K562 (cell line): ENCODE results near the gene PI4K2A. TPM values are rescaled to one million over a fixed set of nuclear protein-coding genes. Genes with fewer than 3 reads are reported as not detected.

Experiments
- ATAC-seq: fragments of 200-7000 bp; cut with Tn5 transposase; 3 replicates; pipeline ENCODE4 v1.9.1; 2020; ENCODE audit warnings: moderate library complexity
- BruUV-seq: library from RNA; stranded (reverse); fragments of 400-500 nt; replicated peaks from 2 replicates; lab custom pipeline; 2021; lab: Mats Ljungman, UMichigan
- CTCF ChIA-PET: fragments of 300-600 bp; formaldehyde crosslinking; extraction: SDS; loops from one replicate; lab custom pipeline; 2021; ENCODE audit warnings: low intra/inter-chr PET ratio; lab: Yijun Ruan, JAX
- POLR2A ChIA-PET: fragments of 300-600, 350-650 bp; sonication (Branson Sonifier 250); formaldehyde crosslinking; extraction: SDS; loops from one replicate; lab custom pipeline; 2021; ENCODE audit warnings: antibody characterized with exemption, inconsistent platforms; lab: Yijun Ruan, JAX
- DNase-seq, 4 experiments: peaks; one replicate each; pipeline versions ENCODE4 v3.0.0 to v3.0.0-alpha.2; 2011 to 2018; ENCODE audit warnings: low spot score in 3 of 4, mixed read lengths in 3 of 4; ENCODE audit errors: extremely low read depth in 1 of 4
- FAIRE-seq: peaks from 2 replicates; lab custom pipeline; 2011; peaks lifted over from hg19 to GRCh38; lab: Jason Lieb, UNC
- H2AFZ ChIP-seq: 2 replicates; pipeline ENCODE4 v1.6.0; 2011; ENCODE audit warnings: low read depth, low read length, control low read depth, inconsistent platforms
- H3K27ac ChIP-seq: fragments of 200-600 bp; 3 replicates; pipeline ENCODE4 v1.8.0; 2011; ENCODE audit warnings: low read depth, mild to moderate bottlenecking, control low read depth, inconsistent platforms, low read length, moderate library complexity, mixed read lengths; ENCODE audit errors: extremely low read depth
- H3K27me3 ChIP-seq, 2 experiments: fragments of 300-600 bp in 1 of 2; 2 replicates in 1 of 2; 3 replicates in 1 of 2; pipeline versions ENCODE4 v1.6.0 to v1.8.0; 2011; ENCODE audit warnings: inconsistent platforms in 2 of 2, low read length in 2 of 2, mild to moderate bottlenecking in 1 of 2, mixed read lengths in 1 of 2, moderate library complexity in 1 of 2; ENCODE audit not compliant: control insufficient read depth in 2 of 2, insufficient read depth in 2 of 2
- H3K36me3 ChIP-seq: fragments of 300-600 bp; 3 replicates; pipeline ENCODE4 v1.8.0; 2011; ENCODE audit warnings: mild to moderate bottlenecking, low read length, inconsistent platforms; ENCODE audit not compliant: control insufficient read depth, insufficient read depth
- H3K4me1 ChIP-seq, 2 experiments: fragments of 200-600 bp in 1 of 2; replicated peaks in 1 of 2; 2 replicates in 1 of 2; 3 replicates in 1 of 2; pipeline versions ENCODE4 v1.5.1 to v1.8.0; 2011; ENCODE audit warnings: inconsistent platforms in 2 of 2, low read length in 2 of 2, mild to moderate bottlenecking in 1 of 2, mixed read lengths in 1 of 2, moderate library complexity in 1 of 2; ENCODE audit not compliant: control insufficient read depth in 2 of 2, insufficient read depth in 2 of 2
- H3K4me2 ChIP-seq: 2 replicates; pipeline ENCODE4 v1.6.1; 2011; ENCODE audit warnings: low read length, control low read depth, inconsistent platforms, mixed read lengths; ENCODE audit not compliant: insufficient read depth
- H3K4me3 ChIP-seq: fragments of 200-600 bp; sonication (generic), shearing (Covaris generic); 2 replicates; pipeline ENCODE4 v1.5.1; 2016; ENCODE audit warnings: control low read depth, inconsistent platforms
- H3K79me2 ChIP-seq: fragments of 200-600 bp; 3 replicates; pipeline ENCODE4 v1.8.0; 2011; ENCODE audit warnings: low read length, inconsistent platforms; ENCODE audit not compliant: control insufficient read depth, insufficient read depth
- H3K9ac ChIP-seq, 2 experiments: 2 replicates each; pipeline versions ENCODE4 v1.6.0 to v1.6.1; 2011; ENCODE audit warnings: low read depth in 2 of 2, low read length in 2 of 2, control low read depth in 1 of 2, inconsistent platforms in 1 of 2, mild to moderate bottlenecking in 1 of 2, mixed read lengths in 1 of 2; ENCODE audit not compliant: insufficient read depth in 1 of 2
- H3K9me1 ChIP-seq: one replicate; pipeline ENCODE4 v1.6.0; 2011; ENCODE audit warnings: inconsistent platforms, mild to moderate bottlenecking, low read length, moderate library complexity; ENCODE audit not compliant: control insufficient read depth, insufficient read depth
- H3K9me3 ChIP-seq: replicated peaks from 2 replicates; pipeline ENCODE4 v1.5.1; 2011; ENCODE audit warnings: low read depth, low read length, inconsistent platforms; ENCODE audit not compliant: control insufficient read depth, insufficient read depth
- H4K20me1 ChIP-seq: replicated peaks from 2 replicates; pipeline ENCODE4 v1.6.1; 2011; ENCODE audit warnings: low read length, inconsistent platforms, mixed read lengths; ENCODE audit not compliant: control insufficient read depth, insufficient read depth
- CBFA2T2 ChIP-seq: fragments of 450-650 bp; conservative IDR thresholded peaks from 2 replicates; pipeline ENCODE4 v1.6.1; 2017; ENCODE audit warnings: mild to moderate bottlenecking
- CBFB ChIP-seq: sonication (generic); formaldehyde crosslinking; IDR thresholded peaks from 2 replicates; pipeline ENCODE4 v1.4.0; 2020; ENCODE audit warnings: mild to moderate bottlenecking, missing genetic modification reagents
- CHD1 ChIP-seq: fragments of 200-600 bp; sonication (generic); IDR thresholded peaks from one replicate; pipeline ENCODE4 v1.6.1; 2012; ENCODE audit warnings: mild to moderate bottlenecking, moderate library complexity, low read length, inconsistent platforms
- CREM ChIP-seq: IDR thresholded peaks from 2 replicates; pipeline ENCODE4 v1.6.1; 2014; ENCODE audit warnings: antibody characterized with exemption, low read depth
- HDAC1 ChIP-seq, 2 experiments: fragments of 450-650 bp; IDR thresholded peaks; 2 replicates each; pipeline ENCODE4 v1.6.1; 2016 to 2017; ENCODE audit warnings: inconsistent platforms in 1 of 2, mild to moderate bottlenecking in 1 of 2, moderate library complexity in 1 of 2
- HNRNPL ChIP-seq: fragments of 200-400 bp; formaldehyde crosslinking; IDR thresholded peaks from 2 replicates; pipeline ENCODE4 v1.6.1; 2017; ENCODE audit warnings: low read depth, mild to moderate bottlenecking, low read length
- KDM2B ChIP-seq: fragments of 250-450 bp; sonication (Bioruptor Pico); IDR thresholded peaks from 2 replicates; pipeline ENCODE4 v1.8.0; 2021; ENCODE audit warnings: mild to moderate bottlenecking, moderate library complexity
- KLF1 ChIP-seq: fragments of 450-650 bp; IDR thresholded peaks from 2 replicates; pipeline ENCODE4 v1.6.1; 2016; ENCODE audit warnings: missing genetic modification characterization, missing compliant biosample characterization
- L3MBTL2 ChIP-seq: fragments of 450-650 bp; IDR thresholded peaks from 2 replicates; pipeline ENCODE4 v1.6.1; 2016; ENCODE audit warnings: mild to moderate bottlenecking, moderate library complexity
- PHF20 ChIP-seq: fragments of 450-650 bp; IDR thresholded peaks from 2 replicates; pipeline ENCODE4 v1.6.1; 2018; ENCODE audit not compliant: partially characterized antibody
- RBM39 ChIP-seq: fragments of 200-400 bp; formaldehyde crosslinking; optimal IDR thresholded peaks from 2 replicates; pipeline ENCODE3; 2018; ENCODE audit warnings: low read depth, low read length
- SREBF1 ChIP-seq: fragments of 150-350 bp; IDR thresholded peaks from 2 replicates; pipeline ENCODE4 v1.6.1; 2014; ENCODE audit warnings: antibody characterized with exemption, low read depth, low read length, borderline replicate concordance
- THRAP3 ChIP-seq: fragments of 450-650 bp; IDR thresholded peaks from 2 replicates; pipeline ENCODE4 v1.6.1; 2016; ENCODE audit warnings: mild to moderate bottlenecking, inconsistent platforms, borderline replicate concordance
- XRCC5 ChIP-seq: fragments of 200-400 bp; formaldehyde crosslinking; IDR thresholded peaks from 2 replicates; pipeline ENCODE4 v1.6.1; 2017; ENCODE audit warnings: low read depth, mild to moderate bottlenecking, low read length
- ZNF143 ChIP-seq: sonication (generic); formaldehyde crosslinking; IDR thresholded peaks from 2 replicates; pipeline ENCODE4 v1.9.0; 2022; ENCODE audit warnings: mild to moderate bottlenecking, missing genetic modification reagents
- WGBS: fragments of 100-300 bp; shearing (Covaris generic); methylation state at CpG from one replicate; pipeline ENCODE4 v1.1.6; 2016; ENCODE audit warnings: low coverage, mixed read lengths; ENCODE audit not compliant: insufficient coverage; ENCODE audit errors: missing lambda C conversion rate; 5-methylcytosine and 5-hydroxymethylcytosine counted together
- in situ Hi-C: fragments of 300-500 bp; cut with MboI; formaldehyde crosslinking; loops from 4 replicates; pipeline ENCODE4 v1.15.0; 2018; ENCODE audit warnings: inconsistent platforms, mixed read lengths
- intact Hi-C: fragments of 100-400 bp; cut with micrococcal nuclease; formaldehyde crosslinking; loops from 2 replicates; pipeline ENCODE4 v1.14.2; 2022
- polyA plus RNA-seq, 8 experiments: library from polyadenylated mRNA; depleted of rRNA in 4 of 8; stranded (reverse) in 5 of 8; unstranded in 3 of 8; fragments of >200 nt; fragmentation: Nextera tagmentation in 2 of 8; fragmentation: Illumina TruSeq in 1 of 8; extraction: Ambion mirVana in 2 of 8; extraction: Trizol in 1 of 8; gene quantifications; 2 replicates each; pipeline versions ENCODE4 v1.2.1 to v1.2.3, GENCODE V29; 2011 to 2014; ENCODE audit warnings: inconsistent platforms in 1 of 8, missing spikeins in 1 of 8
- total RNA-seq, 7 experiments: library from RNA; depleted of rRNA in 6 of 7; stranded (reverse); fragments of >200 nt in 6 of 7; fragmentation: Illumina TruSeq in 2 of 7; extraction: Trizol in 2 of 7; gene quantifications; 2 replicates each; pipeline versions ENCODE4 v1.2.1 to v1.2.3, GENCODE V29; 2011 to 2021; ENCODE audit warnings: low replicate concordance in 1 of 7
- TF ChIP-seq, protein P1 (sequence below): sonication (generic); formaldehyde crosslinking; IDR thresholded peaks from 2 replicates; pipeline ENCODE4 v1.9.0; 2022; ENCODE audit warnings: mild to moderate bottlenecking, missing genetic modification reagents
- TF ChIP-seq, protein P2 (sequence below): sonication (generic); formaldehyde crosslinking; IDR thresholded peaks from 2 replicates; pipeline ENCODE4 v1.8.1; 2023; ENCODE audit warnings: mild to moderate bottlenecking, missing genetic modification reagents, moderate library complexity
- TF ChIP-seq, protein P3 (sequence below): sonication (generic); formaldehyde crosslinking; IDR thresholded peaks from 2 replicates; pipeline ENCODE4 v1.8.1; 2023; ENCODE audit warnings: mild to moderate bottlenecking, missing genetic modification reagents

The PI4K2A gene
- total and polyA plus RNA-seq, 9 of the 15 experiments (the other 6 are each of a cell fraction or from before 2014, with no cell fraction given) = 4.4 to 28.4 (median 16.5) TPM

DNA sequence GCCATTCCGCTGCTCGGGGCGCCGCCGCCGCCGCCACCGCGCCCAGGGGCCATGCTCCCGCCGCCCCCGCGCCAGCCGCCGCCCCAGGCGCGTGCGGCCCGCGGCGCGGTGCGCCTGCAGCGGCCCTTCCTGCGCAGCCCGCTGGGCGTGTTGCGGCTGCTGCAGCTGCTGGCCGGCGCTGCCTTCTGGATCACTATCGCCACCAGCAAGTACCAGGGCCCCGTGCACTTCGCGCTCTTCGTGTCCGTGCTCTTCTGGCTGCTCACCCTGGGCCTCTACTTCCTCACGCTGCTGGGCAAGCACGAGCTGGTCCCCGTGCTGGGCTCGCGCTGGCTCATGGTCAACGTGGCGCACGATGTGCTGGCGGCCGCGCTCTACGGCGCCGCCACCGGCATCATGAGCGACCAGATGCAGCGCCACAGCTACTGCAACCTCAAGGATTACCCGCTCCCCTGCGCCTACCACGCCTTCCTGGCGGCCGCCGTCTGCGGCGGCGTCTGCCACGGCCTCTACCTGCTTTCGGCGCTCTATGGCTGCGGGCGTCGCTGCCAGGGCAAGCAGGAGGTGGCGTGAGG lies 73.4 kb downstream of the PI4K2A start:
- FAIRE-seq = no peak
- H3K9me1 ChIP-seq = no peaks in the 10 kb centered on the region
- TF ChIP-seq CBFA2T2 (no peak), CREM (peak; percentile 57; the same call in 1 of the 2 replicates), CHD1 (peak; percentile 85), CBFB (CRISPR knock-in tag) (0 out of 2 replicates have a peak, but pooled peaks have one; percentile 67), THRAP3 (no peak), SREBF1 (no peak), HNRNPL (0 out of 2 replicates have a peak, but pooled peaks have one; percentile 43), KDM2B (CRISPR knock-in tag) (0 out of 2 replicates have a peak, but pooled peaks have one; percentile 14), HDAC1 (IDR thresholded peaks at IDR 0.05) (peak in 1 of 2 experiments; percentile 20; a peak in 1 of 4 replicates), RBM39 (no peak), KLF1 (no peak), XRCC5 (no peak), PHF20 (peak; percentile 29), L3MBTL2 (peak; percentile 94), ZNF143 (CRISPR knock-in tag) (no peak)
- TF ChIP-seq, protein P1, sequence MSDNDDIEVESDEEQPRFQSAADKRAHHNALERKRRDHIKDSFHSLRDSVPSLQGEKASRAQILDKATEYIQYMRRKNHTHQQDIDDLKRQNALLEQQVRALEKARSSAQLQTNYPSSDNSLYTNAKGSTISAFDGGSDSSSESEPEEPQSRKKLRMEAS (CRISPR knock-in tag) = peak; percentile 93
- TF ChIP-seq, protein P2, sequence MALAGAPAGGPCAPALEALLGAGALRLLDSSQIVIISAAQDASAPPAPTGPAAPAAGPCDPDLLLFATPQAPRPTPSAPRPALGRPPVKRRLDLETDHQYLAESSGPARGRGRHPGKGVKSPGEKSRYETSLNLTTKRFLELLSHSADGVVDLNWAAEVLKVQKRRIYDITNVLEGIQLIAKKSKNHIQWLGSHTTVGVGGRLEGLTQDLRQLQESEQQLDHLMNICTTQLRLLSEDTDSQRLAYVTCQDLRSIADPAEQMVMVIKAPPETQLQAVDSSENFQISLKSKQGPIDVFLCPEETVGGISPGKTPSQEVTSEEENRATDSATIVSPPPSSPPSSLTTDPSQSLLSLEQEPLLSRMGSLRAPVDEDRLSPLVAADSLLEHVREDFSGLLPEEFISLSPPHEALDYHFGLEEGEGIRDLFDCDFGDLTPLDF = no peak
- TF ChIP-seq, protein P3, sequence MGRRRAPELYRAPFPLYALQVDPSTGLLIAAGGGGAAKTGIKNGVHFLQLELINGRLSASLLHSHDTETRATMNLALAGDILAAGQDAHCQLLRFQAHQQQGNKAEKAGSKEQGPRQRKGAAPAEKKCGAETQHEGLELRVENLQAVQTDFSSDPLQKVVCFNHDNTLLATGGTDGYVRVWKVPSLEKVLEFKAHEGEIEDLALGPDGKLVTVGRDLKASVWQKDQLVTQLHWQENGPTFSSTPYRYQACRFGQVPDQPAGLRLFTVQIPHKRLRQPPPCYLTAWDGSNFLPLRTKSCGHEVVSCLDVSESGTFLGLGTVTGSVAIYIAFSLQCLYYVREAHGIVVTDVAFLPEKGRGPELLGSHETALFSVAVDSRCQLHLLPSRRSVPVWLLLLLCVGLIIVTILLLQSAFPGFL (CRISPR knock-in tag) = no peak

More for the DNA sequence above, 73.4 kb downstream of the PI4K2A start:
- no peaks in the 10 kb centered on the region for H3K9me3 ChIP-seq
- no TSS peak for BruUV-seq
- DNase-seq (peak; percentile 60 to 77 (median 70)), ATAC-seq (peak; percentile 76)
- H4K20me1 ChIP-seq = no peaks in the 10 kb centered on the region; the same call in 1 of the 2 replicates
- H3K27ac ChIP-seq = peak overlapping the region; percentile 62; the same call in 2 of the 3 replicates
- WGBS = 18% methylated on average over 6 of the region's 69 CpGs
- H3K79me2 ChIP-seq = no peaks in the 10 kb centered on the region; the same call in 2 of the 3 replicates
- H3K4me3 ChIP-seq = peak overlapping the region; percentile 38
- ChIA-PET CTCF (no interaction called here), POLR2A (interaction anchor here (0.6 to 1.6 kb wide), 4 partner anchors 10 to 136 kb away, joined by 3 to 7 read pairs (median 3); partner anchors contain the start of gene GOLGA7B)
- no peaks in the 10 kb centered on the region for H3K36me3 ChIP-seq
- H3K4me1 ChIP-seq = peaks cover 16 to 45% of the 10 kb centered on the region in 2 experiments; a peak in 4 of 5 replicates
- H3K9ac ChIP-seq = peak overlapping the region; percentile 49 to 92
- H2AFZ ChIP-seq = peak overlapping the region; percentile 91
- H3K4me2 ChIP-seq = peak overlapping the region; percentile 71
- intact Hi-C loops = no loop called here
- in situ Hi-C loops = no loop called here
- H3K27me3 ChIP-seq = no peaks in the 10 kb centered on the region
